GM21723 (cell line): ENCODE measurements around the gene CD48.
"Not testable (repeated sequence)": the region's sequence is repeated elsewhere in the genome, so short reads cannot be mapped to it uniquely, and the experiment has no call there.

Experiments used
- ATAC-seq: cut with Tn5 transposase; IDR thresholded peaks from one replicate; pipeline ENCODE4 v1.9.1; 2021; ENCODE audit warnings: mild to moderate bottlenecking, moderate library complexity; ENCODE audit not compliant: unreplicated experiment

Gene CD48

GRCh38 chr1:160742428-160743127, 31.0 kb upstream of the CD48 start:
- ATAC-seq: no peak

- no peak for ATAC-seq
Observed at GRCh38 chr1:160741612-160742348, 30.2 kb upstream of the CD48 start.

GRCh38 chr1:160741092-160741501, 29.5 kb upstream of the CD48 start:
- no peak for ATAC-seq

GRCh38 chr1:160740133-160740688, 28.6 kb upstream of the CD48 start:
- ATAC-seq: no peak

- peak; percentile 73 for ATAC-seq
Observed at GRCh38 chr1:160739098-160739511, 27.5 kb upstream of the CD48 start, which contains the start of gene SLAMF7. SLAMF7 (plus strand) TSS chr1:160739247; CDS start chr1:160739302, 55 bp downstream.

- no peak for ATAC-seq
Observed at GRCh38 chr1:160738271-160738670, 26.6 kb upstream of the CD48 start.

- ATAC-seq: no peak
Observed at GRCh38 chr1:160734301-160734700, 22.7 kb upstream of the CD48 start.

GRCh38 chr1:160733898-160734297, 22.3 kb upstream of the CD48 start:
- no peak for ATAC-seq

GRCh38 chr1:160731990-160732389, 20.4 kb upstream of the CD48 start:
- ATAC-seq: no peak

- not testable (repeated sequence) for ATAC-seq
Observed at GRCh38 chr1:160731564-160731963, 19.9 kb upstream of the CD48 start.

- ATAC-seq: no peak
Observed at GRCh38 chr1:160727316-160727640, 15.7 kb upstream of the CD48 start.

GRCh38 chr1:160726498-160727315, 15.1 kb upstream of the CD48 start:
- ATAC-seq: peak; percentile 66

- ATAC-seq: peak; percentile 21
Observed at GRCh38 chr1:160726114-160726497, 14.5 kb upstream of the CD48 start.

GRCh38 chr1:160724465-160725242, 13.0 kb upstream of the CD48 start:
- no peak for ATAC-seq

- no peak for ATAC-seq
Observed at GRCh38 chr1:160723332-160723731, 11.7 kb upstream of the CD48 start.

- ATAC-seq: no peak
Observed at GRCh38 chr1:160722726-160723125, 11.1 kb upstream of the CD48 start.

GRCh38 chr1:160721473-160721872, 9.9 kb upstream of the CD48 start:
- ATAC-seq: no peak

- no peak for ATAC-seq
Observed at GRCh38 chr1:160720356-160721085, 8.9 kb upstream of the CD48 start.

- no peak for ATAC-seq
Observed at GRCh38 chr1:160718210-160718609, 6.6 kb upstream of the CD48 start.

- ATAC-seq: no peak
Observed at GRCh38 chr1:160717306-160717705, 5.7 kb upstream of the CD48 start.
